Dedifferentiated amniotic fluid mesenchymal stem cell (primary cell): ENCODE results near the gene FXYD4.

Experiments
- DNase-seq: peaks from one replicate; pipeline ENCODE4 v3.0.0-alpha.2; 2016; ENCODE audit errors: extremely low spot score

The FXYD4 gene

GRCh38 chr10:43344051-43344450 lies 27.4 kb upstream of the FXYD4 start:
- no peak for DNase-seq

GRCh38 chr10:43347997-43348396 lies 23.4 kb upstream of the FXYD4 start:
- no peak for DNase-seq

GRCh38 chr10:43348511-43349312 lies 22.7 kb upstream of the FXYD4 start:
- peak; percentile 75 for DNase-seq

DNA sequence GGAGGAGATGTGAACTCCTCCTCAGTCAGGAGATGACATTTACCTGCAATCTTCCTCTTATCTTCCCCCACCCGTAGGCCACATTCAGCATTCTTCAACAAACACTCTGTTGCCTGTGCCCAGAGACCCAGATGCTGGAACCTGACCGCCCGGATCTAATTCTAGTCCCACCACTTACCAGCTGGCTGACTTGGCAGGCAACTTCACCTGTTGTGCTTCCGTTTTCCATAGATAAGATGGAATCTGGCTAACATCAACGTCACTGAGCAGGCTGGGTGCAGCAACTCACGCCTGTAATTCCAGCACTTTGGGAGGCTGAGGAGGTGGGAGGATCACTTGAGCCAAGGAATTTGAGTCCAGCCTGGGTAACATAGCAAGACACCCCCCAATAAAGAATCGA lies 21.3 kb upstream of the FXYD4 start:
- no peak for DNase-seq

DNA sequence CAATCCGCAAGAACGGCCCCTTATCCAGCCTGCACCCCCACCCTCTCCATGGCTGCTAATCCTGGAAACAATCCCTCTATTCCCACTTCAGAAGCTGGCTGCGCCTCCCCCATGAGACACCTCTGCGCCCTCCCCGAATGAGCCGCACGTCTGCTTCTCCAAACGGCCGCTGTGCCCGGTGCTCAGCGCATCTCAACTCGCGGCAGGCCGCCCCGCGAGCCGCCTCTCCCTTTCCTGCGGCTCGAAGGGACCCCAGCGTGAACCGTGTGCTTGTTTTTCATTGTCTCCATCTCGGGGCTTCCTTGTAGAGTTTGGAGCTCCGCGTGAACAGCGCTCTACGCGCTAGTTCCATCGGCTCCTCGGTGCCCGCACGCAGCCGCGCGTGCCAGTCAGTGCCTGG lies 20.8 kb upstream of the FXYD4 start:
- no peak for DNase-seq

DNA sequence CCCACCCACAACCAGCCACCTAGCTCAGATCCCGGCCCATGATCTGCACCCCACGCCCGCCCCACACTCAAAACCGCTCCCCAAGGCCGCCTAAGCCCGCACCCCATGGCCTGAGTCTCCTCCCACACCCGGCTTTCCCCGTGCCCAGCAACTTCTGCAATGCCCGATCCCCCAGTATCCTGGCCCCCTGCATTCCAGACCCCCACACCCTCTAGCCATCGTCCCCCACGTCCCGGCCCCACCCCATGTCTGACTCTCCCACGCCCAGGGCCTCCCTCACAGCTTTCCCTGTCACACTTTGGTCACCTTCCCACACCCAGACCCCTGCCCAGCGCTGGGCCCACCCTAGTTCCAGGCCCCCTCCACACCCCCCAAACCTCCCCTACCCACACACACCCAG lies 20.1 kb upstream of the FXYD4 start:
- DNase-seq = no peak

DNA sequence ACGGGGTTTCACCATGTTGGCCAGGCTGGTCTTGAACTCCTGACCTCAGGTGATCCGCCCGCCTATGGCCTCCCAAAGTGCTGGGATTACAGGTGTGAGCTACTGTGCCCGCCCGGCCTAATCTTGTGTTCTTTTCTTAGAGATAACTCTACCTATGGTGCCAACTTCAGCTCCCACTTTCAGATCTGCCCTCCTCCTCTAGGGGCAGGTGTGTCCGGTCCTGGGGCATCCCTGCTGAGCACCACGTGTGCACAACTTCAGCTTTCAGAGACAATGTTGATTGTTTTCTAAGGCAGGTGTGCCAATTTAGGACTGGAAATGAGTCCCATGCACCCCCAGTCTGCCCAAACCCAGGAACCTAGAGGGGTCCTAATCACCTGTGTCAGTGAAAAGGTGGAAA lies 18.5 kb upstream of the FXYD4 start:
- DNase-seq = no peak

- DNase-seq = no peak
These were observed 17.7 kb upstream of the FXYD4 start for GRCh38 chr10:43353495-43354329.

DNA sequence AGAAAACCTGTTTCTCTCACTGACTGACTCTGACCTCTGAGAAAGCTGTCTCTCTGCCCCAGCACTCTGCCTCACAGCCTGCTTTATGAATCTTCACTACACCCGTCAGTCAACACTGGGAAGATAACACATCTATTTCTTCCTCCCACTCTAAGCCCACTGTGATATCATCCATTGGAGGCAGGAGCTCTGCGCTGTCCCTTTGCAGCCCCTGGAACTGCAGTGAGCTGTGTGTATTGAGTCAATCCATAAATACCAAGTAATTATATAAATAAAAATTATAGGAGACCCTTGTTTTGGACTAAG lies 17.2 kb upstream of the FXYD4 start:
- no peak for DNase-seq

DNA sequence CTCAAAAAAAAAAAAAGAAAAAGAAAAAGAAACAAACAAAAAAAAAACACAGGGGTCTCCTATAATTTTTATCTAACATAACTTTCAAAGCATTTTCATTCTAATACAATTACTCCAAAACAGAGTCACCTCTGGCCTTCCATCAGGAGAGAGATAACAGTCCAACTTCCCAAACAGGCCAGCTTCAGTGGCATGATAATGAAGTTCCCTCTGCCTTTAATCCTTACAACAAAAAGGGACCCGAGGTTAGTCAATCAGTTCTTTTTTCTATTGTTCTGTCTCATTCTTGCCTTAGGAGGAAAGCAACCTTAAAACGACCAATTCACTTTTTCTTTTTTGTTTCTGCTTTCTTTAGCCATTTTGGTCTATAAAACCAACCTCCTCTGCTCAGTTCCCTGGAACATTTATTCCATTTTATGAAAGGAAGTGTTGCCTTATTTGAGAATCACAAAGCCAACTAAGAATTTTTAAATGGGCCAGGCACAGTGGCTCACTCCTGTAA lies 16.5 kb upstream of the FXYD4 start:
- DNase-seq = no peak

GRCh38 chr10:43355749-43356371 lies 15.6 kb upstream of the FXYD4 start:
- peak; percentile 34 for DNase-seq

DNA sequence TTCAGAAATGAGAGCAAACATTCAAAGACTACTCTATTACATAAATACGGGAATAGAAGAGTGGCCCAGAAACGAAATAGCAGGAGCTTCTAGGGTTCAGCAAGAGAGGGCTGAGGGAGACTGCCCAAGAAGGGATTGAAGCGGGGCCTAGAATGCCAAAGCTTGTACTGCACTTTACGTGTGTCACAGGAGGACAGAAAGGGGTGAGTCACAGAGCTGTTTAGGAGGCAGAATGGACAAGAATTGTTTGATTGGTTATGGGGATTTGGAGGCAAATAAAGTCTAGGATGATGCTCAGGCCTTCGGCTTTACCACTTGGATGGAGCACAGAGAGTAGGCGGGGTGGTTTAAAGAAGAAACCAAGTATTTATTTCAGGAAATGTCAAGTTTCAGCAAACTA lies 11.3 kb upstream of the FXYD4 start:
- DNase-seq = no peak

DNA sequence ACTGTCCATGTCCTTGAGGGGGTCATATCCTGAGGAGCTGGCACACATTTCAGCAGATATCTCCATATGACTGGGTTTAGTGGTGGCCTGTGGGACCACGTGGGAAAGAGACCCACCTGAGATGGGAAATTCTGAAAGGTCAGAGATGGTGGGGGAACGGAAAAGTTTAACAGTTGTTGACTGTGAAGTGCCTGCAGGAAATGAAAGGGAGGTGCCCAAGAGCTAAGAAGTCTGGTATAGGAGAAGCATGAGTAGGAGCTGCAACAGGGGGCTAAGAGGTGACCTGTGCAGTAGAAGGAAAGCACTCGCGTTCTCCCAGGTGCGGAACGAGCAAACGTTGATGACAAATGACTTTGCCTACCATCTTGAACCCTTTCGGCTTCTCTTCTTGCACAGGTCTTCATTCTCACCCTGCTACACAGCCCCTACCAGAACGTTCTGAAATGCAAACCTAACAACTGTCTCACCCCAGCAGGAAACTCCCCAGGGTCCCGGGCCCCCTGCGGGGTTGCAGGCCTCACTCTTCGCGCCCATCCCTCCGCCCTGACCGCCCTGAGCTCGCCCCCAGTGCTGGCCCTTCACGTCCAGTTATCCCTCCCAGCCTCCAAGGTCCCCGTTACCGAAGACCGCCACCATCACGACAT lies 9.8 kb upstream of the FXYD4 start:
- no peak for DNase-seq

GRCh38 chr10:43362191-43362839 lies 9.1 kb upstream of the FXYD4 start:
- DNase-seq = no peak

DNA sequence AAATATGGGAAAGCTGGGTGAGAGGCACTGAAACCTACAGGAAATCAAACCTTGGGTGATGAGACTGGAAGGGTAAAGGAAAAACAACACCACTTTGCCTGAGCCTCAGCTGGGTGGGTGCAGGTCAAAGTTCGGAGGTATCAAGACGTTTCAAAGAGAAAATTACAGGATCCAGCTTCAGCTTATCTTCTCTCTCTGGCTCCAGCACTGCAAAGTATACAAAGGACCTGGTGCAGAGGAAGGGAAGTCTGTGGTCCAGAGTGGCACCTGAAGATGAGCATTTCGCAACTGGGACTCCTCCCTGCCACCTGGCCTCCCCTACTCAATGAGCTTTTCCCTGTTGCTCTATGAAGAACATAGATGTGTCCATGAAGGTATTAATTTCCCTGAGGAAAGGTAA lies 6.4 kb upstream of the FXYD4 start:
- no peak for DNase-seq

DNA sequence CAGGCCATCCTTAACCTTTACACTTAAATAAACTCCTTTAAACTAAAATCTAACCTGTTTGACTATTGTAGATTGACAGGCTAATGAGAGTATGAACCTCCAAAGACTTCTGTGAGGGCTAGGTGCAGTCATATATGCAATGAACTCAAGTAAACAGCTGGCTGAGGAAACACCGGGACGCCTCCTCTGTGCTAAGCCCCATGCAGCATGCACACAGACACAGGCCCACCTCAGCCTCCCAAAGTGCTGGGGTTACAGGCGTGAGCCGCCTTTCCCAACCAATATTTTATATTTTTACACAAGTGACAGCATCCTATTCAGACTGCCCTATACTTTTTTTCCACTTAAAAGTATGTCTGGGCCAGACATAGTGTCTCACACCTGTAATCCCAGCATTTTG lies 1.5 kb upstream of the FXYD4 start:
- no peak for DNase-seq

DNA sequence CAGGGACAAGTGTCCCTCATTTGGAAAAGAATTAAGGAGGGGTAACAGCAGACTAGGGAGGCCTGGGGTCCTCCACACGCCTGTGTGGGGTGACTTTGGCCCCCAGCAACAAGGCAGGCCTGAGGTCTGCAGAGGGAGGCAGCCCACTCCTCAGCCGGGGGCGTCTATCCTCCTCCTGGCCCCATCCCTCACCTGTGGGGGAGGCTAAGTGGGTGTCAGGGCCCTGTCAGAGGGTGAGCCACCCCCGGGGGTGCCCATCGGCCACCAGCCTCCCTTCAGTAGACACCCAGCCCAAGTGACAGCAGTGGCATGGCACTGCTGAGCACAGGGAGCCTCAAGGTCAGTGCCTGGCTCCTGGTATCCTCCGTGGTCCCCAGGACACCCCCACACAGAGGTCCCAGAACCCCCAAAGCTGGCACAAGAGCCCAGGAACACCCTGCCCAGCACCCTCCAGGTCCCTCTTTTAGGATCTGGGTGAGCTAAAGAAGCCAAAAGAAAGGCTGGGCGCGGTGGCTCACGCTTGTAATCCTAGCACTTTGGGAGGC lies 693 bp upstream of the FXYD4 start:
- DNase-seq = no peak

- no peak for DNase-seq
These were observed 1.4 kb downstream of the FXYD4 start for GRCh38 chr10:43372765-43373361.

DNA sequence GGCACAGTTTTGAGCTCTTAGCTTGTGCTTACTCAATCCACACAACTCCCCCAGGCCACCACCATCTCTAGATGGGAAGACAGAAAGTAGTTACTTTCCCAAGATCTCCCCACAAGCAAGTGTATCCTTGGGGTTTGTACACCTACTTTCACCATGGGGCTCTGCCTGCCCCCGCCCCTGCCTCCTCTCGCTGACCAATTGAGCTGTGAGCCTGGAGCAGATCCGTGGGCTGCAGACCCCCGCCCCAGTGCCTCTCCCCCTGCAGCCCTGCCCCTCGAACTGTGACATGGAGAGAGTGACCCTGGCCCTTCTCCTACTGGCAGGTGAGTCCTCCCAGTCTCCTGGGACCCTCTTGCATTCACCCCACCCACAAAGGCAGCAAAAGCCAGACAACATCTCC lies 2.0 kb downstream of the FXYD4 start:
- DNase-seq = no peak

DNA sequence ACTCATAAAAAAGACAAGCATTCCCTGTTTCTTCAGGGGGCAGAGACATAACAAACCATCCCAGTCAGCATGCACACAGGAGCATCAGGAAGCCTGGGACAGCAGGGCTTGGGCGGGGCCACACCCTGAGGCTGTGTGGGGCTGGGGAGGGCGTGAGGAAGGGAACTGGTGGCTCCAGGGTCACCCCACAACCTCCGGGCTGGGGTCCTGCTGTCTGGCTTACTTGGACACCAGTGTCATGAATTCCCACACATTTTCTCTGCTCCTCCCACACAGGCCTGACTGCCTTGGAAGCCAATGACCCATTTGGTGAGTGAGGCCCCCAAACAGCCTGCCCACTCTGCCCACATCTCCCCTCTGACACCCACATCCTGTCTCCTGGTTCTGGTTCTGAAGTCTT lies 2.8 kb downstream of the FXYD4 start:
- no peak for DNase-seq

- DNase-seq = no peak
These were observed 4.1 kb downstream of the FXYD4 start for GRCh38 chr10:43375401-43376020.
